Esophagus squamous epithelium (tissue), 5 donors: ENCODE results near the gene CD164L2. TPM values are rescaled to one million over a fixed set of nuclear protein-coding genes. Genes with fewer than 3 reads are reported as not detected.

Source experiments
- DNase-seq: peaks from one replicate; lab custom pipeline; 2025; lab: John Stamatoyannopoulos, UW
- H3K27ac ChIP-seq, 4 donors: fragments of 200-600 bp; sonication (generic); one replicate each; pipeline ENCODE4 v1.5.1; 2016 to 2019; ENCODE audit warnings: mild to moderate bottlenecking in 1 of 4
- H3K27me3 ChIP-seq, 4 donors: fragments of 200-600 bp; sonication (generic); 1 replicate in 3 of 4; 2 replicates in 1 of 4; pipeline versions ENCODE4 v1.5.1 to v1.6.0; 2017 to 2021; ENCODE audit warnings: antibody characterized with exemption in 1 of 4
- H3K36me3 ChIP-seq, 3 donors: fragments of 200-600 bp; sonication (generic); one replicate each; pipeline ENCODE4 v1.5.1; 2016 to 2019
- H3K4me1 ChIP-seq, 3 donors: fragments of 200-600 bp; sonication (generic); one replicate each; pipeline ENCODE4 v1.5.1; 2017 to 2019
- H3K4me3 ChIP-seq, 4 donors: fragments of 200-600 bp; sonication (generic); 1 replicate in 3 of 4; 2 replicates in 1 of 4; pipeline ENCODE4 v1.5.1; 2016 to 2019; ENCODE audit warnings: mild to moderate bottlenecking in 2 of 4, moderate library complexity in 1 of 4
- H3K9me3 ChIP-seq, 3 donors: fragments of 200-600 bp; sonication (generic); one replicate each; pipeline ENCODE4 v1.5.1; 2016 to 2019
- CTCF ChIP-seq, 6 experiments: fragments of 450-650 bp in 4 of 6; fragments of 200-600 bp in 2 of 6; sonication (generic) in 2 of 6; IDR thresholded peaks; one replicate each; pipeline ENCODE4 v1.5.1; 2016 to 2019; ENCODE audit warnings: antibody characterized with exemption in 6 of 6, mild to moderate bottlenecking in 4 of 6, moderate library complexity in 4 of 6
- POLR2A ChIP-seq, 4 donors: fragments of 450-650 bp; IDR thresholded peaks; one replicate each; pipeline ENCODE4 v1.6.1; 2017; ENCODE audit warnings: antibody characterized with exemption in 4 of 4, mild to moderate bottlenecking in 4 of 4, moderate library complexity in 3 of 4
- WGBS, 2 donors: methylation state at CpG; one replicate each; pipeline ENCODE4 v1.1.5; 2018; 5-methylcytosine and 5-hydroxymethylcytosine counted together
- intact Hi-C: fragments of 100-400 bp; cut with DNase I; formaldehyde crosslinking; loops from one replicate; pipeline ENCODE4 v1.15.0; 2022
- total RNA-seq, 4 donors: library from RNA; depleted of rRNA; stranded (reverse); fragments of >200 nt; gene quantifications; one replicate each; pipeline ENCODE4 v1.1.0, GENCODE V29; 2016
- donor health status: DM: yes; HTN: yes; CAD: no.

Gene CD164L2
- total RNA-seq, 4 donors from 2014 or later: 4.8 to 15.4 (median 6.5) TPM

- no peak overlapping the region for H3K4me3 ChIP-seq
- peak overlapping the region in 2 of 4 donors; percentile 52 to 57 for H3K27ac ChIP-seq
- no peaks in the 10 kb centered on the region for H3K27me3 ChIP-seq
- intact Hi-C loops: no loop called here
- no peak for TF ChIP-seq CTCF (IDR thresholded peaks at IDR 0.05)
- no peak for TF ChIP-seq POLR2A (IDR thresholded peaks at IDR 0.05)
- H3K4me1 ChIP-seq: peaks cover 9 to 50% (median 11%) of the 10 kb centered on the region in 3 donors
- no peak for DNase-seq
- WGBS, 2 donors: 92% methylated on average over 2 of the region's 3 CpGs; no CpG with 5 or more reads in 1 of the 2 donors
- H3K9me3 ChIP-seq: no peaks in the 10 kb centered on the region
- peaks cover 42 to 100% (median 44%) of the 10 kb centered on the region in 3 donors for H3K36me3 ChIP-seq
Measured at GRCh38 chr1:27331426-27331825, 51.7 kb downstream of the CD164L2 start.

GRCh38 chr1:27330786-27331185, 52.3 kb downstream of the CD164L2 start:
- no peak for TF ChIP-seq CTCF (IDR thresholded peaks at IDR 0.05)
- no peak for TF ChIP-seq POLR2A (IDR thresholded peaks at IDR 0.05)
- no peaks in the 10 kb centered on the region for H3K27me3 ChIP-seq
- no peaks in the 10 kb centered on the region for H3K9me3 ChIP-seq
- peaks cover 12 to 56% (median 14%) of the 10 kb centered on the region in 3 donors for H3K4me1 ChIP-seq
- H3K27ac ChIP-seq: peak overlapping the region in 2 of 4 donors; percentile 44 to 52
- peaks cover 37 to 100% (median 38%) of the 10 kb centered on the region in 3 donors for H3K36me3 ChIP-seq
- 78 to 94% methylated on average over 4 to 5 of the region's 8 CpGs for WGBS, 2 donors
- DNase-seq: no peak
- intact Hi-C loops: no loop called here
- no peak overlapping the region for H3K4me3 ChIP-seq

Other genes with a start within 250 kb of the CD164L2 start
- 10 to 100 TPM; 11.4 to 18.8 (median 16.6) TPM for gene SLC9A1, start 228.2 kb downstream of the CD164L2 start, total RNA-seq
- 10 to 100 TPM; 14.9 to 31.5 (median 26.8) TPM for gene WDTC1, start 148.7 kb downstream of the CD164L2 start, total RNA-seq
- gene TMEM222, start 61.2 kb downstream of the CD164L2 start, total RNA-seq: 10 to 100 TPM; 20.0 to 33.0 (median 27.1) TPM
- gene SYTL1, start 41.3 kb downstream of the CD164L2 start, total RNA-seq: 100 to 1,000 TPM in 3 of 4 donors, 10 to 100 TPM in 1; 74.7 to 182 (median 125) TPM
- 100 to 1,000 TPM in 1 of 4 donors, 10 to 100 TPM in 3; 72.3 to 121 (median 76.9) TPM for gene MAP3K6, start 16.4 kb downstream of the CD164L2 start, total RNA-seq
- 1 to 10 TPM; 3.0 to 4.7 (median 4.3) TPM for gene FCN3, start 8.5 kb downstream of the CD164L2 start, total RNA-seq
- under 1 TPM in 1 of 4 donors, not detected in 3; 0.38 TPM for gene GPR3, start 9.3 kb upstream of the CD164L2 start, total RNA-seq
- gene WASF2, start 106.8 kb upstream of the CD164L2 start, total RNA-seq: 10 to 100 TPM; 53.7 to 92.8 (median 79.8) TPM
- 100 to 1,000 TPM in 1 of 4 donors, 10 to 100 TPM in 3; 22.2 to 112 (median 30.6) TPM for gene AHDC1, start 220.8 kb upstream of the CD164L2 start, total RNA-seq